Measurements from ENCODE around the gene PGBD1. TPM values are rescaled to one million over a fixed set of nuclear protein-coding genes. Genes with fewer than 3 reads are reported as not detected.
A peak's percentile ranks its signal among the peaks of the same experiment; 100 is the strongest.

The PGBD1 gene
- total and polyA plus RNA-seq, 2 of the 13 experiments (the other 11 are each of a cell fraction or from before 2014, with no cell fraction given): 3.6 to 6.9 TPM

GRCh38 chr6:28323813-28324424 is 42.5 kb downstream of the PGBD1 start (continued):
- TF ChIP-seq ASH2L (IDR thresholded peaks at IDR 0.05; ENCODE audit: insufficient read length, low read depth, low read length): peak; percentile 56
- TF ChIP-seq YEATS4 (CRISPR knock-in tag; IDR thresholded peaks at IDR 0.05; ENCODE audit: borderline replicate concordance): peak; percentile 65; the same call in 1 of the 2 replicates
- 0 out of 2 replicates have a peak, but pooled peaks have one; percentile 19 for TF ChIP-seq ZNF280D (CRISPR knock-in tag; IDR thresholded peaks at IDR 0.05)
- TF ChIP-seq MIER3 (CRISPR knock-in tag; IDR thresholded peaks at IDR 0.05; ENCODE audit: borderline replicate concordance): peak; percentile 25; the same call in 1 of the 2 replicates
- TF ChIP-seq STAG1 (CRISPR knock-in tag; IDR thresholded peaks at IDR 0.05): peak; percentile 15; the same call in 1 of the 2 replicates
- peak; percentile 78; the same call in 1 of the 2 replicates for TF ChIP-seq ZNF510 (CRISPR knock-in tag; IDR thresholded peaks at IDR 0.05; ENCODE audit: low read depth)
- peak; percentile 27; the same call in 1 of the 2 replicates for TF ChIP-seq ZFX (CRISPR knock-in tag; IDR thresholded peaks at IDR 0.05; ENCODE audit: low read depth)
- TF ChIP-seq IRF9 (CRISPR knock-in tag; IDR thresholded peaks at IDR 0.05; ENCODE audit: borderline replicate concordance): no peak
- 0 out of 2 replicates have a peak, but pooled peaks have one; percentile 43 for TF ChIP-seq ZNF138 (CRISPR knock-in tag; IDR thresholded peaks at IDR 0.05; ENCODE audit: low read depth)
- peak; percentile 74; the same call in 1 of the 2 replicates for TF ChIP-seq ZBTB7B (CRISPR knock-in tag; IDR thresholded peaks at IDR 0.05)
- no peak for TF ChIP-seq KAT2B (IDR thresholded peaks at IDR 0.05; ENCODE audit: borderline replicate concordance, low read depth, low read length)
- TF ChIP-seq RORA (CRISPR knock-in tag; IDR thresholded peaks at IDR 0.05): no peak
- 0 out of 2 replicates have a peak, but pooled peaks have one; percentile 36 for TF ChIP-seq ZNF292 (CRISPR knock-in tag; IDR thresholded peaks at IDR 0.05; ENCODE audit: borderline replicate concordance, low read depth)
- TF ChIP-seq NFE2L1 (CRISPR knock-in tag; IDR thresholded peaks at IDR 0.05; ENCODE audit: borderline replicate concordance): no peak
- peak; percentile 93 for TF ChIP-seq FOXA3 (CRISPR knock-in tag; IDR thresholded peaks at IDR 0.05)
- peak; percentile 42; the same call in 1 of the 2 replicates for TF ChIP-seq CEBPG (CRISPR knock-in tag; IDR thresholded peaks at IDR 0.05)
- no peak for TF ChIP-seq MIER2 (CRISPR knock-in tag; IDR thresholded peaks at IDR 0.05)
- TF ChIP-seq, protein P1, sequence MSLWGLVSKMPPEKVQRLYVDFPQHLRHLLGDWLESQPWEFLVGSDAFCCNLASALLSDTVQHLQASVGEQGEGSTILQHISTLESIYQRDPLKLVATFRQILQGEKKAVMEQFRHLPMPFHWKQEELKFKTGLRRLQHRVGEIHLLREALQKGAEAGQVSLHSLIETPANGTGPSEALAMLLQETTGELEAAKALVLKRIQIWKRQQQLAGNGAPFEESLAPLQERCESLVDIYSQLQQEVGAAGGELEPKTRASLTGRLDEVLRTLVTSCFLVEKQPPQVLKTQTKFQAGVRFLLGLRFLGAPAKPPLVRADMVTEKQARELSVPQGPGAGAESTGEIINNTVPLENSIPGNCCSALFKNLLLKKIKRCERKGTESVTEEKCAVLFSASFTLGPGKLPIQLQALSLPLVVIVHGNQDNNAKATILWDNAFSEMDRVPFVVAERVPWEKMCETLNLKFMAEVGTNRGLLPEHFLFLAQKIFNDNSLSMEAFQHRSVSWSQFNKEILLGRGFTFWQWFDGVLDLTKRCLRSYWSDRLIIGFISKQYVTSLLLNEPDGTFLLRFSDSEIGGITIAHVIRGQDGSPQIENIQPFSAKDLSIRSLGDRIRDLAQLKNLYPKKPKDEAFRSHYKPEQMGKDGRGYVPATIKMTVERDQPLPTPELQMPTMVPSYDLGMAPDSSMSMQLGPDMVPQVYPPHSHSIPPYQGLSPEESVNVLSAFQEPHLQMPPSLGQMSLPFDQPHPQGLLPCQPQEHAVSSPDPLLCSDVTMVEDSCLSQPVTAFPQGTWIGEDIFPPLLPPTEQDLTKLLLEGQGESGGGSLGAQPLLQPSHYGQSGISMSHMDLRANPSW (CRISPR knock-in tag; IDR thresholded peaks at IDR 0.05; ENCODE audit: borderline replicate concordance): 0 out of 2 replicates have a peak, but pooled peaks have one; percentile 41
- no peak; the same call in 1 of the 2 replicates for TF ChIP-seq ZNF446 (CRISPR knock-in tag; IDR thresholded peaks at IDR 0.05)
- peak; percentile 77 for TF ChIP-seq ZSCAN25 (CRISPR knock-in tag; IDR thresholded peaks at IDR 0.05)
- peak; percentile 82 for TF ChIP-seq MED1 (CRISPR knock-in tag; IDR thresholded peaks at IDR 0.05)
- TF ChIP-seq CHD2 (IDR thresholded peaks at IDR 0.05; ENCODE audit: low read depth, low read length): no peak
- TF ChIP-seq ZNF501 (CRISPR knock-in tag; IDR thresholded peaks at IDR 0.05): peak; percentile 86
- peak; percentile 70 for TF ChIP-seq ZNF883 (CRISPR knock-in tag; IDR thresholded peaks at IDR 0.05; ENCODE audit: not compliant biosample characterization)

Measured in HepG2 (cell line).